Smooth muscle cell (in vitro differentiated cells): ENCODE data around the gene RGS19. TPM values are rescaled to one million over a fixed set of nuclear protein-coding genes. Genes with fewer than 3 reads are reported as not detected.

Source experiments
- DNase-seq: peaks from one replicate; lab custom pipeline; 2025; ENCODE audit not compliant: unreplicated experiment; lab: John Stamatoyannopoulos, UW
- H2AFZ ChIP-seq: fragments of 200-600 bp; sonication (generic); 2 replicates; pipeline ENCODE4 v1.6.0; 2016; ENCODE audit warnings: antibody characterized with exemption, low read depth, mild to moderate bottlenecking
- H3F3A ChIP-seq: fragments of 200-600 bp; sonication (generic); 2 replicates; pipeline ENCODE4 v1.6.0; 2017; ENCODE audit warnings: antibody characterized with exemption, low read depth
- H3K27ac ChIP-seq: fragments of 200-600 bp; sonication (generic); 2 replicates; pipeline ENCODE4 v1.5.1; 2016; ENCODE audit warnings: low read depth, mild to moderate bottlenecking
- H3K27me3 ChIP-seq: fragments of 200-600 bp; sonication (generic); 2 replicates; pipeline ENCODE4 v1.6.1; 2016; ENCODE audit warnings: low read depth, mild to moderate bottlenecking
- H3K36me3 ChIP-seq: fragments of 200-600 bp; sonication (generic); 2 replicates; pipeline ENCODE4 v1.5.1; 2016; ENCODE audit warnings: low read depth
- H3K4me1 ChIP-seq: fragments of 200-600 bp; sonication (generic); 2 replicates; pipeline ENCODE4 v1.5.1; 2016; ENCODE audit warnings: low read depth
- H3K4me2 ChIP-seq: fragments of 200-600 bp; sonication (generic); 2 replicates; pipeline ENCODE4 v1.6.0; 2016; ENCODE audit warnings: mild to moderate bottlenecking
- H3K4me3 ChIP-seq: fragments of 200-600 bp; sonication (generic); 2 replicates; pipeline ENCODE4 v1.5.1; 2016; ENCODE audit warnings: mild to moderate bottlenecking
- H3K79me2 ChIP-seq: fragments of 200-600 bp; sonication (generic); 2 replicates; pipeline ENCODE4 v1.6.0; 2016; ENCODE audit warnings: low read depth, mild to moderate bottlenecking
- H3K9ac ChIP-seq: fragments of 200-600 bp; sonication (generic); 2 replicates; pipeline ENCODE4 v1.6.0; 2016; ENCODE audit warnings: low read depth
- H3K9me3 ChIP-seq: fragments of 200-600 bp; sonication (generic); replicated peaks from 2 replicates; pipeline ENCODE4 v1.5.1; 2016; ENCODE audit warnings: low read depth
- H4K20me1 ChIP-seq: fragments of 200-600 bp; sonication (generic); 2 replicates; pipeline ENCODE4 v1.6.0; 2016; ENCODE audit warnings: low read depth
- CTCF ChIP-seq: fragments of 200-600 bp; sonication (generic); IDR thresholded peaks from 2 replicates; pipeline ENCODE4 v1.5.1; 2017; ENCODE audit warnings: borderline replicate concordance, mild to moderate bottlenecking, antibody characterized with exemption; ENCODE audit not compliant: insufficient read depth, poor library complexity, severe bottlenecking
- WGBS: methylation state at CpG from one replicate; pipeline ENCODE4 v1.1.7; 2016; ENCODE audit warnings: low lambda C conversion rate; 5-methylcytosine and 5-hydroxymethylcytosine counted together
- polyA plus RNA-seq: library from polyadenylated mRNA; unstranded; fragments of >200 nt; fragmentation: Nextera tagmentation; extraction: Ambion mirVana; gene quantifications from 2 replicates; pipeline ENCODE4 v1.2.1, GENCODE V29; 2016
- total RNA-seq: library from RNA; depleted of rRNA; stranded (reverse); fragments of >200 nt; gene quantifications from 2 replicates; pipeline ENCODE4 v1.2.3, GENCODE V29; 2014

RGS19 gene
- total and polyA plus RNA-seq, 2 experiments from 2014 or later = 17.4 to 24.6 TPM

GRCh38 chr20:64069209-64069613 is 10.1 kb downstream of the RGS19 start:
- Histone ChIP-seq H3K9me3 (no peaks in the 10 kb centered on the region), H3K79me2 (no peaks in the 10 kb centered on the region), H3K4me3 (no peak overlapping the region), H2AFZ (no peak overlapping the region), H3F3A (no peaks in the 10 kb centered on the region), H3K36me3 (no peaks in the 10 kb centered on the region), H3K27me3 (no peaks in the 10 kb centered on the region), H3K27ac (no peak overlapping the region), H3K4me2 (no peak overlapping the region), H4K20me1 (peaks cover 5% of the 10 kb centered on the region), H3K9ac (no peak overlapping the region), H3K4me1 (peaks cover 2% of the 10 kb centered on the region)
- 94% methylated on average over 20 of the region's 20 CpGs for WGBS
- no peak for DNase-seq
- no peak for TF ChIP-seq CTCF

- Histone ChIP-seq H2AFZ (no peak overlapping the region), H3K4me2 (no peak overlapping the region), H3K36me3 (no peaks in the 10 kb centered on the region), H4K20me1 (peaks cover 10% of the 10 kb centered on the region), H3K27me3 (no peaks in the 10 kb centered on the region), H3K79me2 (no peaks in the 10 kb centered on the region), H3K4me1 (peaks cover 6% of the 10 kb centered on the region), H3K27ac (no peak overlapping the region), H3K9me3 (no peaks in the 10 kb centered on the region), H3K4me3 (no peak overlapping the region), H3F3A (no peaks in the 10 kb centered on the region), H3K9ac (no peak overlapping the region)
- no peak for DNase-seq
- no peak for TF ChIP-seq CTCF
- WGBS = 91% methylated on average over 12 of the region's 12 CpGs
Observed at GRCh38 chr20:64068386-64069208, 10.7 kb downstream of the RGS19 start.

GRCh38 chr20:64067733-64068307 is 11.5 kb downstream of the RGS19 start:
- Histone ChIP-seq H3K9me3 (no peaks in the 10 kb centered on the region), H3K4me1 (peaks cover 6% of the 10 kb centered on the region), H3K4me3 (no peak overlapping the region), H3K27me3 (no peaks in the 10 kb centered on the region), H2AFZ (no peak overlapping the region), H3K27ac (no peak overlapping the region), H4K20me1 (peaks cover 10% of the 10 kb centered on the region), H3K9ac (no peak overlapping the region), H3K79me2 (no peaks in the 10 kb centered on the region), H3F3A (no peaks in the 10 kb centered on the region), H3K36me3 (no peaks in the 10 kb centered on the region), H3K4me2 (no peak overlapping the region)
- WGBS = 91% methylated on average over 9 of the region's 12 CpGs
- no peak for DNase-seq
- no peak for TF ChIP-seq CTCF
